Left kidney (tissue), 2 donors: ENCODE measurements around the gene DNAH8. TPM values are rescaled to one million over a fixed set of nuclear protein-coding genes. Genes with fewer than 3 reads are reported as not detected.

ENCODE experiments used
- DNase-seq: peaks from one replicate; pipeline ENCODE4 v3.0.0-alpha.2; 2013
- polyA plus RNA-seq: library from polyadenylated mRNA; unstranded; fragments of 120-200 nt; gene quantifications from one replicate; pipeline ENCODE4 v1.2.1, GENCODE V29; 2013; ENCODE audit not compliant: insufficient read length

DNAH8 gene
- polyA plus RNA-seq, 1 donor: 0.90 TPM

DNA sequence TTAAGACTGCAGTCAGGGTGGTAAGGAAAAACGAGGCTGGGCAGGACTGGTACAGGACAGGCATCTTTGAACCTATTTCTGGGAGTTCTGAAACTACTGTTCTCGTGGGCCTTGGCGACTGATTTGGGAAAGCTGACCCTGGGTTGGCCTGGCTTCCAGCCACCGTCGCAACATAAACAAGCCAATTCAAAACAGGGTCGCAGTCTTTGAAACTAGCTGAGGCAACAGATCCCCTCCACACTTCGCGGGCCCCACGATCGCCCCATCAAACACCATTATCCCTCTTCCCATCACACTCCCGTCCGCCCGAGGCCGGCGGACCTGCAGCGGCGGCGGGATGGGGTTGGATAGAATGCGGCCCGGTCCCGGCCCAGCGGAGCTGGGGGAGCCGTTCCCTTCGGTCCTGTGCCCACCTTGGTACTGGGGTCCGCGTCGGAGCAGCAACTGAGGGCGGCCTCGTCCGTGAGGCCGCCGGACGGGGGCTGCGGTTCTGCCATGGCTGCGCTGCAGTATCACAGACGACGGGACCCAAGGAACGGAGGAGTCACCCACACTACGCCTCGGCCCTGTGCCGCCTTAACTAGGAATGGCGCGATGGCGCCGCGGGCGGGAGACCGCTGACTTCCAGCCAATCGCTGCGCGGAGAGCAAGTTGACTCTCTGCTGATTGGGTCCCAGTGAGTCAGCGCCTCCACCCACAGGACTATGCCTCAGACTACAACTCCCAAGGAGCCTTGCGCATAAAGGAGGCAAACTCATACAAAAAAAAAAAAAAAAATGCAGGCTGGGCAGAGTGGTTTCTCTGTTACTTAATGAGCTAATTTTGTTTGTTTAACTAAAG is 12.3 kb upstream of the DNAH8 start, which contains the start of gene GLO1:
GLO1 (minus strand) TSS at position 588 of the 840 bp plus-strand sequence; CDS start at position 497, 91 bp downstream.
- peak; percentile 98 for DNase-seq

DNA sequence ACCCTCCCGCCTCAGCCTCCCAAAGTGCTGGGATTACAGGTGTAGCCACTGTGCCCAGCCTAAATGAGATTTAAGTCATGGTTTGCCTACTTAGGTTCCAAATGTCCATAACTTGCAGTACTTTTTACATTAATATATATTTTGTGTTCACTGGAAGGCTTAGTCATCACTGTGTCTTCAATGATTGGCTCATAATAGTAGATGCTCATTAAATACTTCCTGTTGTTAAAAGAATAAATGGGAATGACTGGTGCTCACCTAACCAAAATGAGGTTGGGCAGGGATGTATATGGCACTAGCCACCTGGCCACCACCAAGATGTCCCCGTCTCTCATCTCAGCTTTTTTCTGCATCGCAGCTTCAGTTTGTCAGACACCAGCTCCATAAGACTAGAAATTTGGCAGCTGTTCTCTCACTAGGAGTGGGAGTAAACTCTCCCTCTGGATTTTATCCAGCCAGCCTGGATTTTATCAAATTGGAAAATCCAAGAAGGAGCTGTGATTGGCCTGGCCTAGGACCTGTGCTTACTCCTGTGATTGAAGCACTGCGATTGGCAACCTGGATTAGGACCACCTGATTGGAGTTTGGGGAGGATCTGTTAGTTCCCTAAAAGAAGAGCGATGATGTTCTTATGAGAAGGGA is 11.0 kb upstream of the DNAH8 start:
- peak; percentile 36 for DNase-seq

DNA sequence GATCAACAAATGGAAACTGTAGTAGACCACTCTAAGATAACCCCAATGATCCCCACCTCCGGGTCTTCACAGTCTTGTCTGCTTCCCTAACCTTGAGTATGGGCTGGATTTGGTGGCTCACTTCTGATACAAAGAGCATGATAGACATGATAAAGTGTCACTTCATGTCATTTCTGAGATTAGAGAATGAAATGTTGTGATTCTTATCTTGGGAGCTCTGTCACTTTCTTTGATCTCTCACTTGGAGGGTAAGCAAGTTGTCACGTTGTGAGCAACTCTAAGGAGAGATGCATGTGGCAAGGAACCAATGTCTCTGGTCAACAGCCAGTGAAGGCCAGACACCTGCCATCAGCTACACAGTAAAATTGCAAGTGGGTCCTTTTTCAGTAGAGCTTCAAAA is 9.2 kb upstream of the DNAH8 start:
- DNase-seq: no peak

DNA sequence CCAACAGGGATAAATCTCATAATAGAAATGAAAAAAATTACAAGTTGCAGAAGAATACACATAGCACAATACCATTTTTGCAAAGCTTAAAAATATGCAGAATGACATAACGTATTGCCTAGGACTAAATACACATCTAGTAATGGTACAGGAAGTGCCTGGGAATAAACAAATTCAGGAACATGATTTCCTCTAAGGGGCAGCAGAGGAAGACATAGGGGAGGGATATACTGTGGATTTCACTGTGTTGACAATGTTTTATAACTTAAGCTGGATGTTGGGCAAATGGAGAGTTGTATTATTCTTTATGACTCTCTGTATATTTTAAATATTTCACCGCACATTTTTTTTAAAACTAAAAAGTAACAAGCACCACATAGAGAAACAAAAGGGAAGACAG is 6.6 kb upstream of the DNAH8 start:
- DNase-seq: no peak

DNA sequence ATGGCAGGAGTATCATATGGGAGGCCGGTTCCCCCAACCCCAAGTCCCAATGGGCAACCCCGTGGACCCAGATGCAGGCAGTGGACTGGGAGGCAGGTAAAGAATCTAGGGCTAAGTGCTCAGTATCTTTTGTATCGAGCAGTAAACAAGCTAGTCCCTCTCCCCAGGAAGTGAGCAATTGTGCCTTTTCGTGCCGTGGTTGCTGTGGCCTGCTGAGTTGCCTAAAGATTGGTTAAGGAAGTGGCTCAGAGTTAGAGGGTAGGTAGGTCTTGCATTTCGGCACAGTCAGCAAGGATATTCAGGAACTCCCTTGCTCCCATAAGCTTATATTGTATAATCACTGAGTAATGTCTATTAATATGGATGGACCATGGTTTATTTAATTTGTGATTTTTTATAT is 1.3 kb upstream of the DNAH8 start:
- no peak for DNase-seq

DNA sequence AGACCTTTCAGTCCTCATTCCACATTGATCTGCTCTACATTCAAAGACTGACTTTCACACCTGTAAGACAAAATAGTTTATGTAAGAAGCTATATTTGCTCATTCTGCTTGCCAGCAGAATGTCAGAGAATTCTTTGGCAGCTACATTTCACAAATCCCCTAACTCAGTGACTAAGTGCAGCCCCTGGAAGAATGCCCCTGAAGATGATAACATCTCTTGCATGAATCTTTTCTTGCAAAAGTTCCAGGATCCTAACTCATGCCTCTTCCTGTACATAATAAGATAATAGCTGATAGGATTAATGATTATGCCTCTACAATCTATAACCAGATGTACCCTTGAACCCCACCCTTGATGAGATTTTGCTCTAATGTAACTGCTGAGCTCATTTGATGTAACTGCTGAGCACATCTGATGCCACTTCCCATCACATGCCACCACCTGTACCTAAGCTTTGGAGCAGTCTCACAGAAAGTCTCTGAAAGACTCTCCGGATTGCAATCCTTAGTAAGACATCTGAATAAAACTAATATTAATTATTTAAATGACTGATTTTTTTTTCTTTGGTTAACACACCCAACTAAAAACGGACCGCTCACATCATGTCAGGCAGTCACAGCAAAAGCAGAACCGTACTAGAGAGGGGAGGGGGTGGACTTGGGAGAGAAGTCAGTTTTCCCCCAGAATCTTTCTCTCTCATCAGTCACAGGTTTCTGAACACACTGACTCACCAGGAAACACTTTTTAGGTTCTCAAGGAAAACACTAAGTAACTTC is 684 bp upstream of the DNAH8 start:
- no peak for DNase-seq

DNA sequence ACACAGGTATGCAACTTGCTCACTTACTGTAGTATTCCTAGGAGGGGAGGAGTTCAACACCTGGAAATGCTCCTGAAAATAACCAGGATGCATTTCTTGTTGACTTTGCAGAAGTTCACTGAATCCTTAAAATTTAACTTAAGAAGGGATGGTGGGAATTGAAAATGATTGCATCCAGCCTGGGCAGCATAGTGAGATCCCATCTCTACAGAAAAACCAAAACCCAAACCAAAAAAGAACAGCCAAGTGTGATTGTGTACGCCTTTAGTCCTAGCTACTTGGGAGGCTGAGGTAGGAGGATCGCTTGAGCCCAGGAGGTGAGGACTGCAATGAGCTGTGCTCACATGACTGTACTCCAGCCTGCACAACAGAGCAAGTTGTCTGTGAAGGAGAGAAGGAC is 1.7 kb downstream of the DNAH8 start:
- no peak for DNase-seq

DNA sequence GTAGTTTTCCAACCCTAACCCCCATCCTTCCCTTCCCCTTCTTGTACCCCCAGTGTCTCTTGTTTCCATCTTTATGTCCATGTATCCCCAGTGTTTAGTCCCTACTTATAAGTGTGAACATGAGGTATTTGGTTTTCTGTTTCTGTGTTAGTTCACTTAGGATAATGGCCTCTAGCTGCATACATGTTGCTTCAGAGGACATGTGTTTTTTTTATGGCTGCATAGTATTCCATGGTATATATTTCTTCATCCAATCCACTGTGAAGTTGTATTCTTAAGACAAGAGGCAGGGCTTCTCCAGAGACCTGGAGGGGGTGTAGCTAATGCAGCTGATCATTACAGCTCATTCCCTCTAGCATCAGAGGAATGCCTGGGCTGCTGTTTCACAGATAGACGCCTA is 4.2 kb downstream of the DNAH8 start:
- DNase-seq: no peak

DNA sequence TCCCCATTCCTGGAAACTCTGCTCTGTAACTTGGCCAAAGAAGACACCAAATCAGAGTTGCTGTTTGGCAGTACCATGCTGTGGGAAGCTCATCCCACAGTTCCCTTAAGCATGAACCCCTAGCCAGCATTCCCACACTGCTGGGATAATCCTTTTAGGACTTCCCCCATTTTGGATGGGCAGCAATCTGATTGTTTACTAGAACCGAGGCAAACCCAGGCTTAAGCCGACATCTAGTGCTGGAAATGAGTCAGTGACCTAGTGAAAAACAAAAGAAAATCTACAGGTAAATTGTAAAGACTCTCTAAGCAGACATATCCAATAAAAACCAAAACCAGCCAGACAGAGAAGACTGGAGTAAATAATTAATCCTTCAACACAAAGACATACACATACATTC is 5.2 kb downstream of the DNAH8 start:
- DNase-seq: no peak

DNA sequence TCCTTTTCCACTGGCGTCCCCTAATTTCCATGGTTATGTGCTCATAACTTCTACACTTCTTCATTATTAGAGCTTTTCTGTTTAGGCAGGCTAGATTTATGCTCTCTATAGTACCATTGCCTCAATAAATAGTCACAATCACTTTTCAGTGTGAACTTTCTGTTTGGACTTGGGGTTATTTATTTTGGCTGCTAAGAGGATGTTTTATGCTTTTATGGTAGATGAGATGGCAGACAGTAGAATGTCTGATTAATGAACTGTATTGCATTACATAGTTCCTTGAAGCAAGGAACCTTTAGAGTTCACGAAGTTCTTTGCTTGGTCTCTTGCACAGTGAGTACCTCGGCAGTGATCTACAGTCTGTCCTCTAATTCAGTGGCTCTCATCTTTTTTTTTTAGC is 6.9 kb downstream of the DNAH8 start:
- no peak for DNase-seq

DNA sequence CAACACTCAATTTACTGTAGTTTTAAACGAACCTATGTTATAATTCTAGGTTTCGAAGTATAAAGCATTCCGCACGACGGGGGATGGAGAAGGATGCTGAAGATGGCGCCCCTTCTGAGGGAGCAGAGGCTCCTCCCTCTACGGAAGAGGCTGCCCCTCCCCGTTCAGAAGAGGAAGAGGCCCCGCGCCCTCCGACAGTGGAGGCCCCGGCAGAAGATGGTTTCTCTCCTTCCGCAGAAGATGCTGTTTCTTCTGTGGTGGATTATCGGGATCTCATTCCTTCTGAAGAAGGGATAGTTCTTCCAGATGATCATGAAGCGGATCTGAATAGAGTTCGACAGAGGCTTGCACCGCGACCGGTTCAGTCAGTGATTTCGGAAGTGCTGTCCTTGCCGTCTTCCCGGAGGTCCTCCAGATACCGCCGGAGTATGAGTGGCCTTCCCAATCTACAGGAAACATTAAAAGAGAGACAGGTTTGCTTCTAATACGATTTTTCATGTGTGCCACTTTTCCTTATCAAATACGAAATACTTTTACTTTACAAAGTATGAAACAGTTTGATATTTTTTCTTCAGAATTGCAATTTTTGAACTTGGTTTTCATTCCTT is 7.7 kb downstream of the DNAH8 start:
- DNase-seq: no peak

DNA sequence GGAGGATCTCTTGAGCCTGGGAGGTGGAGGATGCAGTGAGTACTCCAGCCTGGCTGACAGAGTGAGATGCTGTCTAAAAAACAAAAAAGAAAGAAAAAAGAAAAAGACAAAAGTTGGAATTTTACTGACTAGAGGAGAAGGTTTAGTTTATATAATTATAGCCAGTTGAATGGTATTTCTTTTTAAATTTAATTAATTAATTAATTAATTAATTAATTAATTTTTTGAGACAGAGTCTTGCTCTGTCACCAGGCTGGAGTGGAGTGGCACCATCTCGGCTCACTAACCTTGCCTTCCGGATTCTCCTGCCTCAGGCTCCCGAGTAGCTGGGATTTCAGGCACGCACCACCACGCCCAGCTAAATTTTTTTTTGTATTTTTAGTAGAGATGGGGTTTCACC is 8.7 kb downstream of the DNAH8 start:
- DNase-seq: no peak

DNA sequence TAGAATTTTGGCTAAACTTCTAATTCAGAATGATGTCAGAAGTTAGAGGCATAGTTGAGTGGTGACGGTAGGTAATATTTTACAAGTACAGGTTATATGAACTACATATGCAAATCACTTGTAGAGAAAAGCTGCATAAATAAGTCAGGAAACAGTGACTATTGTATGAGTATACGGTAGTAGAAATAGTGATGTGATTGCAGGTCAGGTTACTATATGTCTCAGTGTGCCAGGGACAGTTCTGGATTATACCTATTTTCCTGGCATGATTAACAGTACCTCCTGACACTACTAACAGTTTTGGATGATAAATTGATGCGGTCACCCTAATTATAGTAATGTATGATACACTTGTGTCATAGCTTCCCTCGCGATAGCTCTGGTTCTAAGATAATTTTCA is 9.2 kb downstream of the DNAH8 start:
- DNase-seq: no peak

DNA sequence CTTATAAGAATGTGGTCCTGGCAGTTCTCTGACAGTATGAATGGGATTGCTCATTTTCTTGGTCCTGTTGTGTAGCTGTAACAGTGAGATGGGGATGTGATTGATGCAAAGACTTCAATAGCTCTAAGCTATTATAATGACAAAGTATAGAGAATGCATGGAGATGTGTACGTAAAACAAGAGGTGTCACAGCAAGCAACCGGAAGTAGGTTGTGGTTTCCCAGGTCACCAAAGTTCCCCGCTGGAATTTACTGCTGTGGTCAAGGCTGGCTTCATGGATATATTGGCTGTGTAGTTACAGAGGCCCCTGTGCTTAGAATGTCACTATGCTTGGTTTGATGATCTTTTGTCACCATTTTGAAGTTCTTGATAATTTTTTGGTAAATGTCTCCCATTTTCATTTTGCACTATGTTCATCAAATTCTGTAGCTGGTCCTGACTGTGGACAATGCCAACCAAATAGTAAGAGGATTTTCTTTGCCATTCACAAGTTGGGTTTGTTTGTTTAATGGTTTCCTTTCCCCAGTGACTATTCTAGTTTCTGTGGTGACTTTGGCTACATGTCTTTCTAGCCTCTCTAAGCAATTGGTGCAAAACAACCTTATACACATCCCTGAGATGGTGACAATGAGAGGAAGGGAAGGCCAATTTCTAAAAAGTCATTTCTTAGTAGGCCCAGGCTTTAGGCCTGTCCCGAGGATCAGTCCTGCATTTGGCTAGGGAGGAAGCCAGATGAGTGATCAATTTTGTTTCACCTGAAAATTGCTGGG is 10.5 kb downstream of the DNAH8 start:
- DNase-seq: no peak

DNA sequence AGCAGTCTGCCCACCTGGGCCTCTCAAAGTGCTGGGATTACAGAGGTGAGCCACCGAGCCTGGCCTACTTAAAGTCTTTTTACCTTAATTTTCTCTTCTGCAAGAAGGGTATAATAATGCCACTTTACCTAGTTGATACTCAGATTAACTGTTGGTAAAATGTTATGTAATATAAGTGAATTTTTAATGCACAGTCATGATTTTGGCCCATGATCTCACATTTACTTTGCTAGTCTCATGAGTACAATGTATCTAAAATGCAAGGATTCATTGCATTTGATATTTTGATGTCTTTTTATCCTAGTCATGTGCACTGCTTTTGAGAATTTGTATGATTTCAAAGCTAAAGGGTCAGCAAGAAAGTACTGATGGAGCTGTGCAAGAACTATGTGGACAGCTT is 13.1 kb downstream of the DNAH8 start:
- no peak for DNase-seq

DNA sequence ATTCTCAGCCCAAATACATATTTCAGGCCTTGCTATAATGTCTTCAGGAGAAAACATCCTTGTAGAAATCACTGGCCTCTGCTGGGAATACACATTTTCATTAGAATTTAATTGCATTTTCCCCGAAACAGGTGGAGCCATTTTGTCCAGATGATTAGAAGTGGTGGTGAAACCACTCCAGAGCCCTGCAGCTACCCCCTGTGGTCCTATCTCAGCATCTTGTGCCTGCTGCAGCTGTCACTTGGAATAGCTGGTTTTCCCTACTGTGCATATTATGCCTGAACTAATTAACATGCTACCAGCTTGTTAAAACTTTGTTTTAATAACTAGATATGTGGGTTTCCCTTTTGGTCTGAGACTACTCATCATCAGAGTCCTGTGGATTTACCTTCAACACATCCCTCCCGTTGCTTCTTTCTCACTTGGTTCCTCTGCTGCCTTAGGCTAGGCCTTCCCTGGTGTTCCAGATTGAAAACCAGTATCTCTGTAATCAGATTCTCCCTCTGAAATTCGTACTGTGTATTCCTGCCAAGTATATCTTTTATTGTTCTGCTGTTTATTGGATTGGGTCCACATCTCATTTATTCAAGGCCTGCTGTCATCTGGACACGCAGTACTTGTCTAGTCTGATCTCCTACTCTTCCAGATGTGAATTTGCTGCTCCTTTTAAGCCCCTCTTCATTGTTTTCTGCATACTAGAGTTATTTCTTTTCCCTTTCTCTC is 15.2 kb downstream of the DNAH8 start:
- DNase-seq: no peak

DNA sequence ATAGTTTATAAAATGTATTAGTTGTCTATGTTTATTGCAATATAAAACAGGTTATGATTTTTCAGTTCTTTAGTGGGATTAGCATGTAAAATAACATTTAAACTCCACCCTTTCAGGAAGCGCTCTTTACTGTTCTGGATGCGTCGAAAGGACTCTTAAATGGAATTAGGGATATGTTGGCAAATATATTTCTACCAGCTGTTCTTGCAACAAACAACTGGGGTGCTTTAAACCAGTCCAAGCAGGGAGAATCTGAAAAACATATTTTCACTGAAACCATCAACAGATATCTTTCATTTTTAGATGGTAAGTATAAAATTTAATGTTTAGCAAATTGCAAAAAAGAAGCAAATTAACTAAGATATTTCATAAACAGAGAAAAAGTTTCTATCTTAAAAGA is 21.8 kb downstream of the DNAH8 start:
- no peak for DNase-seq

DNA sequence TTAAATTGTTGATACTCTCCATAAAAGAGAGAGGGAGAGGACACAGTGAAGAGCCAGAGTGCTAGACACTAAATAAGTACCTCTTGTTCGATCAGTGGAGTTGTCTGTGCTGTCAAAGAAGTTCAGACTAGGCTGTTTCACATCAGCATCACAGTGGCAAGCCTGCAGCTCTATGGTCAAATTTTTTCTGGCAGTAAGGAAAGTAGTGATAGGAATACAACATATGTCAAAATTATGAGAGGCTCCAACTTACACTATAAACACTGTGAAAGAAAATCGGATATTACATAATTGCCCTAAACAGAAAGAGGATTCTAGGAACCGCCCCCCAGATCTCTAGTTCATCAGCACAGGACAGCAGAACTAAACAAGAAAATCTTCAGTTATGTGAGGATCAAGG is 23.1 kb downstream of the DNAH8 start:
- no peak for DNase-seq

DNA sequence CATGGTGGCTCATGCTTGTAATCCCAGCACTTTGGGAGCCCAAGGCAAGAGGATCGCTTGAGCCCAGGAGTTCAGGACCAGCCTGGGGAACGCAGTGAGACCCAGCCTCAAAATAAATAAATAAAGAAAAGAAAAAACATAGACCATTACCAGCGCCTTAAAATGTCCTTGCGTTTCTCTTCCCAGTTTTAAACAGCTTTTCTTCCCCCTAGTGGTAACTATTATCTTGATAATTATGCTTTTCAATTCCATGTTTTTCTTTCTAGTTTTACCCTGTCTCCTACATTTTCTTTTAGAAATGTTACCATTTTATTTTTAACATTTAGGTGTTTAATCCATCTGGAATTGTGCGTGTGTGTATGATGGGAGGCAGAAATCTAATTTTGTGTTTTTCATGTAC is 24.4 kb downstream of the DNAH8 start:
- no peak for DNase-seq

DNA sequence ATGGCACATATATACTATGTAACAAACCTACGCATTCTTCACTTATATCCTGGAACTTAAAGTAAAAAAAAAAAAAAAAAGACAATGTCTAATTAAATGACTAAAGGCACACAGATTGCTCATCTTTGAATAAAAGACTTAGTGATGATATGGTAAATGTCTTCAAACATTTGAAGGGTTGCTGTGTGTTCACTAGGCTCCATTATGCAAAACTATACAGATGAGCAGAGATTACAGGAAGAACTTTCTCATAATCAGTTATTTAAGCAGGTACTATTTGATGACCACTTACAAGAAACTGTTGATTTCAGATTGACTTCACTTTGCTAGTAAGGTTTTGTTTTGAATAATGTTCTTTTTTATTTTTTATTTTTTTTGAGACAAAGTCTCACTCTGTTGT is 34.4 kb downstream of the DNAH8 start:
- DNase-seq: no peak

DNA sequence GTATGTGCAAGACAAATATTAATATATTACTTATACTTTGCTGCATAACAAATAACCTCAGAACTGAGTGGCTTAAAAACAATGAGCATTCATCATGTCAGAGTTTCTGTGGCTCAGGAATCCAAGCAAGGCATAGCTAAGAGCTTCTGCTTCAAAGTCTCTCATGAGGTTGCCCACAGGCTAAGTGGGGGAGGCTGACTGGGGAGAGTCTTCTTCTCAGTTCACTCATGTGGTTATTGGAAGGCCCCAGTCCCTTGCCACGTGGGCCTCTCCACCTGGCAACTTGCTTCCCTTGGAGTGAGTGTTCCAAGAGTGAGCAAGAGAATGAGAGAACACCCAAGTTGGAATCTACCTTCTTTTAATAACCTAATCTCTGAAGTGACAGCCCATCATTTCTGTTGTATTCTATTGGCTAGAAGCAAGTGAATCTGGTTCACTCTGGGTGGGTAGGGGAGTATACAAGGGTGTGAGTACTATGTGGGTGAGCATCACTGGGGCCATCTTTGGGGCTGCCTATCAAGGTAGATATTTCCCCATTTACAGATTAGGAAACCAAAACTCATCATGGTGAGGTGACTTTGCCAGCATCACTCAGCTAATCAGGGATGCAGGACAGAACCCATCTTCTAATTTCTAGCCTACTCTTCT is 36.0 kb downstream of the DNAH8 start:
- no peak for DNase-seq
